Gastroesophageal sphincter (tissue), 4 donors: Measurements from ENCODE around the gene PDE6A. TPM values are rescaled to one million over a fixed set of nuclear protein-coding genes. Genes with fewer than 3 reads are reported as not detected.

Experiments used
- ATAC-seq: fragments of 150-250 bp; one replicate; pipeline ENCODE4 v1.9.1; 2016; ENCODE audit warnings: mild to moderate bottlenecking, moderate library complexity
- H3K27ac ChIP-seq, 4 donors: fragments of 200-600 bp; sonication (generic) in 3 of 4; 1 replicate in 3 of 4; 2 replicates in 1 of 4; pipeline ENCODE4 v1.5.1; 2016 to 2019
- H3K27me3 ChIP-seq: fragments of 200-600 bp; sonication (generic); one replicate; pipeline ENCODE4 v1.5.1; 2019
- H3K36me3 ChIP-seq, 2 donors: fragments of 200-600 bp; sonication (generic); one replicate each; pipeline ENCODE4 v1.5.1; 2019; ENCODE audit warnings: control low read depth in 1 of 2
- H3K4me1 ChIP-seq, 3 donors: fragments of 200-600 bp; sonication (generic); 1 replicate in 2 of 3; 2 replicates in 1 of 3; pipeline ENCODE4 v1.5.1; 2016 to 2019; ENCODE audit warnings: control low read depth in 2 of 3
- H3K4me3 ChIP-seq, 2 donors: fragments of 200-600 bp; sonication (generic); one replicate each; pipeline ENCODE4 v1.5.1; 2019; ENCODE audit warnings: mild to moderate bottlenecking in 1 of 2, moderate library complexity in 1 of 2
- H3K9me3 ChIP-seq, 3 donors: fragments of 200-600 bp; sonication (generic); one replicate each; pipeline ENCODE4 v1.5.1; 2017 to 2019; ENCODE audit warnings: control low read depth in 2 of 3
- CTCF ChIP-seq, 4 experiments: fragments of 200-600 bp in 2 of 4; fragments of 450-650 bp in 2 of 4; sonication (generic) in 1 of 4; IDR thresholded peaks; one replicate each; pipeline ENCODE4 v1.5.1; 2017 to 2019; ENCODE audit warnings: antibody characterized with exemption in 4 of 4, mild to moderate bottlenecking in 2 of 4, moderate library complexity in 2 of 4
- EP300 ChIP-seq: sonication (generic); formaldehyde crosslinking; IDR thresholded peaks from one replicate; pipeline ENCODE4 v1.6.1; 2017; ENCODE audit warnings: antibody characterized with exemption, mild to moderate bottlenecking
- POLR2A ChIP-seq, 2 donors: fragments of 450-650 bp; IDR thresholded peaks; one replicate each; pipeline ENCODE4 v1.6.1; 2017; ENCODE audit warnings: antibody characterized with exemption in 2 of 2, mild to moderate bottlenecking in 2 of 2, moderate library complexity in 1 of 2
- POLR2AphosphoS5 ChIP-seq: sonication (generic); formaldehyde crosslinking; IDR thresholded peaks from one replicate; pipeline ENCODE4 v1.6.1; 2017; ENCODE audit warnings: antibody characterized with exemption
- WGBS, 2 donors: methylation state at CpG; one replicate each; pipeline ENCODE4 v1.1.5; 2018; ENCODE audit warnings: low coverage in 1 of 2; 5-methylcytosine and 5-hydroxymethylcytosine counted together
- total RNA-seq, 4 donors: library from RNA; depleted of rRNA; stranded (reverse); fragments of >200 nt; gene quantifications; one replicate each; pipeline ENCODE4 v1.1.0, GENCODE V29; 2016

The PDE6A gene
- total RNA-seq, 4 donors from 2014 or later, result 0.05 TPM; not detected in 3

DNA sequence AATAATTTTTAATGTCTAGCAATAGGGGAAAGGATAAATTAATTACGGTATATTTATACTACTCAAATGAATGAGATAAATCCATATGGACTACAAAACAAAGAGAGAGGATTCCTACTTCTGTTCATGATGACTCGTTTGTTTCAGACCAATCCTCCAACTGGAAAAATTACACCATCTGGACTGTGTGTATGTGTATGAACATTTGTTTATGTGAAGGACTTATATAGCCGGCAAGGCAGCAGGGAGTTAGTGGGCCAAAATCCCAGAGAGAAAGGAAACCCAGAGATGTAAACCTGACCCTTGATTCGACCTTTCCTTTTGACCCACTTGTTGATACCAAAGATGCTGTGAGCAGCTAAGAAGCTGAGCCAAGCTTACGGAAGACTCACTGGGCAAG is 20.1 kb downstream of the PDE6A start:
- Histone ChIP-seq H3K4me3 (no peak overlapping the region), H3K36me3 (no peaks in the 10 kb centered on the region), H3K4me1 (no peaks in the 10 kb centered on the region), H3K27me3 (peaks cover 6% of the 10 kb centered on the region), H3K27ac (no peak overlapping the region), H3K9me3 (no peaks in the 10 kb centered on the region)
- TF ChIP-seq CTCF (IDR thresholded peaks at IDR 0.05) (no peak), POLR2AphosphoS5 (no peak), EP300 (no peak), POLR2A (IDR thresholded peaks at IDR 0.05) (no peak)
- WGBS, 2 donors, result 50 to 60% methylated on average over 5 of the region's 5 CpGs
- ATAC-seq, result no peak

DNA sequence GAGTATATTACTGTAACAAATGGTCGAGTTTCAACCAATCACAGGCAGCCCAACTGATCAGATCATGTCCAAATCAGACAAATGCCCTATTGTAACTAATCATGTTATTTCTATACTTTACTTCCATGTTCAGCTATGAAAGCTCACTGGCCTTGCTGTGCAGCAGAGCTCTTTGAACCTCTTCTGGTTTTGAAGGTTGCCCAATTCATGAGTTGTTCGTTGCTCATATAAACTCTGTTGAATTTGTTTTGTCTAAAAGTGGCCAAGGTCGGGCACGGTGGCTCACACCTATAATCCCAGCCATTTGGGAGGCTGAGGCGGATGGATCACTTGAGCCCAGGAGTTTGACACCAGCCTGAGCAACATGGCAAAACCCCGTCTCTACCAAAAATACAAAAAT is 21.6 kb downstream of the PDE6A start:
- WGBS, 2 donors, result 77 to 84% methylated on average over 1 to 4 of the region's 6 CpGs
- no peak for ATAC-seq
- TF ChIP-seq EP300 (no peak), CTCF (IDR thresholded peaks at IDR 0.05) (no peak), POLR2AphosphoS5 (no peak), POLR2A (IDR thresholded peaks at IDR 0.05) (no peak)

GRCh38 chr5:149921597-149921996 is 23.0 kb downstream of the PDE6A start:
- Histone ChIP-seq H3K9me3 (no peaks in the 10 kb centered on the region), H3K27me3 (peaks cover 17% of the 10 kb centered on the region), H3K36me3 (no peaks in the 10 kb centered on the region), H3K27ac (no peak overlapping the region), H3K4me3 (no peak overlapping the region), H3K4me1 (no peaks in the 10 kb centered on the region)
- ATAC-seq, result no peak
- TF ChIP-seq POLR2AphosphoS5 (no peak), CTCF (IDR thresholded peaks at IDR 0.05) (no peak), POLR2A (IDR thresholded peaks at IDR 0.05) (no peak), EP300 (no peak)
- WGBS, 2 donors, result 79 to 100% methylated on average over 2 to 3 of the region's 3 CpGs

More for the DNA sequence above, 21.6 kb downstream of the PDE6A start:
- no peak overlapping the region for H3K4me3 ChIP-seq
- H3K36me3 ChIP-seq, result no peaks in the 10 kb centered on the region
- no peaks in the 10 kb centered on the region for H3K4me1 ChIP-seq
- H3K9me3 ChIP-seq, result no peaks in the 10 kb centered on the region
- H3K27me3 ChIP-seq, result peaks cover 10% of the 10 kb centered on the region
- H3K27ac ChIP-seq, result no peak overlapping the region

GRCh38 chr5:149917073-149917676 is 27.4 kb downstream of the PDE6A start:
- WGBS, 2 donors, result 64 to 86% methylated on average over 1 to 3 of the region's 6 CpGs
- Histone ChIP-seq H3K36me3 (no peaks in the 10 kb centered on the region), H3K4me3 (no peak overlapping the region), H3K27ac (no peak overlapping the region), H3K9me3 (no peaks in the 10 kb centered on the region), H3K4me1 (no peaks in the 10 kb centered on the region), H3K27me3 (peaks cover 26% of the 10 kb centered on the region)
- ATAC-seq, result no peak
- no peak for TF ChIP-seq CTCF (IDR thresholded peaks at IDR 0.05)
- TF ChIP-seq POLR2A (IDR thresholded peaks at IDR 0.05), result no peak
- no peak for TF ChIP-seq POLR2AphosphoS5
- TF ChIP-seq EP300, result no peak

GRCh38 chr5:149916334-149917072 is 28.1 kb downstream of the PDE6A start:
- Histone ChIP-seq H3K4me3 (no peak overlapping the region), H3K27me3 (peaks cover 26% of the 10 kb centered on the region), H3K4me1 (no peaks in the 10 kb centered on the region), H3K9me3 (no peaks in the 10 kb centered on the region), H3K36me3 (no peaks in the 10 kb centered on the region), H3K27ac (no peak overlapping the region)
- TF ChIP-seq CTCF (IDR thresholded peaks at IDR 0.05) (no peak), POLR2A (IDR thresholded peaks at IDR 0.05) (no peak), EP300 (no peak), POLR2AphosphoS5 (no peak)
- WGBS, 2 donors, result 75 to 87% methylated on average over 4 to 6 of the region's 7 CpGs
- ATAC-seq, result no peak
